GM18502 (cell line): ENCODE data around the gene TMEM232.
"Not testable (repeated sequence)": the region's sequence is repeated elsewhere in the genome, so short reads cannot be mapped to it uniquely, and the experiment has no call there.

Experiments used
- ATAC-seq: cut with Tn5 transposase; IDR thresholded peaks from one replicate; pipeline ENCODE4 v1.9.1; 2021; ENCODE audit warnings: mild to moderate bottlenecking; ENCODE audit not compliant: unreplicated experiment, poor library complexity

The TMEM232 gene

DNA sequence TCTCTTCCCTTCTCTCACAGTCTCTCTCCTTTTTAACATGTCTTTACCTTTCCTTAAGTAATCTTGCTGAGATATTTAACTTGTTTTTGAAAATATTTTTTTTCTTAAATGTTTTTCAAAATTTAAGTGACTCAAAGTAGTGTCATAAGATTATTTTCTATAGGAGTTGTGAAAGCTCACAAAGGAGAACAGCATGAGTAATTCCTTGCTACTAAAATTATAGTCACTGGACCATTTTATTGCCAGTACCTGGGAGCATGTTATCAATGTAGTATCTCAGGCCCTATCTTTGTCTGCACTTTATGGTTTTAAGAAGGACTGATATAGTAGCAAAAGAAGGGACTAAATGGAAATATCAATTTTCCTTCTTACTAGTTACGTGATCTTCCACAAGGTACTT, 181.9 kb downstream of the TMEM232 start:
- no peak for ATAC-seq

DNA sequence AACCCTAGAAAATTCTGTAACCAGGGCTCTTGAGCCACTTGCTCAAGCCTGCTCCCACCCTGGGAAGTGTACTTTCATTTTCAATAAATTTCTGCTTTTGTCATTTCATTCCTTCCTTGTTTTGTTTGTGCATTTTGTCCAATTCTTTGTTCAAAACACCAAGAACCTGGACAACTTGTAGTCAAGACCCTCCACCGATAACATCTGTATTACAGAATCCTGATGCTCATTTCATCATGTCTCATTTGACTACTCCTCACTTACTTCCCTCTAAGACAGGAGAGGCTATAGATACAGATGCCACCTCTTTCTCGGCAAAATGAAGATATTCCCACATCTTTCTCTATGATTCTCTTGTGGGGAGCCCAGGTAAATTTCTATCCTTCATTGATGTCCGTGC, 183.5 kb downstream of the TMEM232 start:
- ATAC-seq = no peak

DNA sequence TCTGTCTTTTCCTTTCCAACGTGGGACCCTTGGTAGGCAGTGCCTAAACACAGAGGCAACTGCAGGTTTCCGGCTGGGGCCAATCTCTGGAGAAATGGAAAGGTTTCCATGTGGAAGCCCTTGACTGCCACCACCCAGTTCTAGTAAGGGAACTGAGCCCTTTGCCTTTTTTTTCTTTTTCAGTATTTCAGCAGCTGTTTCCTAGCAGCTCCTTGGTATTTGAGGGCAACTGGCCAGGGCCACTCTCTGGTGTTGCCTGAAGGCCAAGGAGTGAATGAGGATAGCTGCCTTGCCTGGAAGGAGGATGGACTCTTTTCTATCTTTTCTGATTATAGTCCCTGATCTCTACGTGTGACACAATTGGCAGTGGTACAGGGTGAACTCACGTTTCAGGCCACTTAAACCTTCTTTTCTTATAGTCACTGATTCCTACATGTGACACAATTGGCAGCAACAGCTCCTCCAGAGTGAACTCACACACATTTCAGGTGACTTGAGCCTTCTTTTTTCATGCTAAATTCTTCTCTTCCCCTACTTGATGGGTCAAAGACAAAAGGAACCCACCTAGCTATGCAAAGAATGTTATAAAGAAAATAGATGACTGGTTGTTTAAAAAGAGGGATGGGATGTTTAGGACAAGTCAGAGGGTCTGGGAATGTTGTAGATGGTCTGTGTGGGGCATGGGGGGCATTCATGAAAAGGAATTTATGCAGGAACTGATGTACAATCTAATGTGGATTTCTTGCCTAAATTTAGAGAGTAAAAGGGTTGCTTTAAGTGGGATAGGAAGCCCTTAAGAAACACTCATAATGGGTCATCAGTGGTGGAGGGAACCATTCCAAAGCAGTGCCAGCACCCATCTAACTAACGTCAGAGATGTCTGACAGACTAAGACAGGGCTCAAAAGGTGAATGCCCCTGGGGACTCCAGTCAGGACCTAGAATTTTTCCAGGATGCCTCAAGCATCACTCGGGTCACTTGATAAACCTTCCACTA, 190.1 kb downstream of the TMEM232 start:
- no peak for ATAC-seq

GRCh38 chr5:110535146-110535545, 191.3 kb downstream of the TMEM232 start:
- ATAC-seq = not testable (repeated sequence)

- ATAC-seq = no peak
Measured at GRCh38 chr5:110525762-110526161, 200.7 kb downstream of the TMEM232 start.

DNA sequence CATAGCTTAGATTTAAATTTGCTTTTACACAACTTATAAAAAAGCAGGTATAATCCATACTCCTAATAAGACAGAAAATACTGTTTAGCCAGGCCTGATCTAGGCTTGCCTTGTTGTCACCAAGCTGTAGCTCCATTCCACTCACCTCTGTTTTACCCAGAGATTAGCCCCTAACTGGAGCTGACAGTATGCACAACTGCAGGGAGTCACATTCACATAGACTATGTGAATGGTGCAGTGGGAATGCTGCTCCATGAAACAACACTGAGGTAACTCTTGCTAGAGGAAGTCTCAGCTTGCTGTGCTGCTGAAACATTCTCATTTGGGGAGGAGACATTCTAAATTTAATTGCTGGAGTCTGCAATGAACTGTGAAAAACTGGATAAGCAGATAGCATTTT, 209.1 kb downstream of the TMEM232 start:
- ATAC-seq = no peak

DNA sequence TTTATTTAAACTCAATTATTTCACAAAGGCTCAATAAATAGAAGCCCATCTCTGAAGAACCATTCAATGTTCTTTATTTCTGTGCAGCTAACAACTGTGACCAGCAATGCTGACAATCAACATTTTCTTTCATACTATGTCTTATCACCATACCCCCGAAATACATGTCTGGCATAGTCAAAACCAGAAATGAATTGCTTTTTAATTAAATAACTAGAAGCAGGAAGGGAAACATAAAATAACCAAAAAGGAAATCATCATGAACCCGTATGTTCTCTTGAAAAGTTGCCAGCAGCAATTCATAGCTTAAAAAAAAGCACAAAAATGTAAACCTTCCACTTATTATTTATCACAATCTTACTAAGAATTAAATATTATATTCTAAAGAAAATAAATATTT, 212.4 kb downstream of the TMEM232 start:
- no peak for ATAC-seq

DNA sequence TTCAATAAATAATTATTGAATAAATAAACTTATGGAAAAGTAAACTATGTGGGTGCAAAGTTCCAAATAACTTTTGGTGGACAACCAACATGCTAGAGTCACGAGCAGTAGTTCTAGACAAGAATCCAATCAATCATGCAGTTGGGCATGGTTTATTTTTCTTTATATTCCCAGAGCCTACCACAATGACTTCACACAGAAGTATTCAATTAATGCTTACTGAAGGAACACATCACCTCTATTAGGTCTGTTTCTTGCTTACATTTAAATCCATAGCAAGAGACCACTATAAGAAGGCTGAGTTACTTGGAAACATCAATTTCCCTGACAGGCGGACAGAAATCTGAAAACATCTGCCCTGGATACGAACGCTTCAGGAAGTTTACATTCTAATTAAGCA, 214.2 kb downstream of the TMEM232 start:
- no peak for ATAC-seq

GRCh38 chr5:110510146-110510545, 216.3 kb downstream of the TMEM232 start:
- ATAC-seq = no peak

GRCh38 chr5:110507972-110508371, 218.5 kb downstream of the TMEM232 start:
- ATAC-seq = no peak

- ATAC-seq = no peak
Measured at GRCh38 chr5:110506378-110506777, 220.1 kb downstream of the TMEM232 start.

- no peak for ATAC-seq
Measured at GRCh38 chr5:110496276-110496675, 230.2 kb downstream of the TMEM232 start.

- ATAC-seq = no peak
Measured at GRCh38 chr5:110492446-110492845, 234.0 kb downstream of the TMEM232 start.

GRCh38 chr5:110478895-110479294, 247.6 kb downstream of the TMEM232 start:
- ATAC-seq = no peak

GRCh38 chr5:110477911-110478310, 248.6 kb downstream of the TMEM232 start:
- ATAC-seq = no peak

GRCh38 chr5:110476164-110476563, 250.3 kb downstream of the TMEM232 start:
- no peak for ATAC-seq

DNA sequence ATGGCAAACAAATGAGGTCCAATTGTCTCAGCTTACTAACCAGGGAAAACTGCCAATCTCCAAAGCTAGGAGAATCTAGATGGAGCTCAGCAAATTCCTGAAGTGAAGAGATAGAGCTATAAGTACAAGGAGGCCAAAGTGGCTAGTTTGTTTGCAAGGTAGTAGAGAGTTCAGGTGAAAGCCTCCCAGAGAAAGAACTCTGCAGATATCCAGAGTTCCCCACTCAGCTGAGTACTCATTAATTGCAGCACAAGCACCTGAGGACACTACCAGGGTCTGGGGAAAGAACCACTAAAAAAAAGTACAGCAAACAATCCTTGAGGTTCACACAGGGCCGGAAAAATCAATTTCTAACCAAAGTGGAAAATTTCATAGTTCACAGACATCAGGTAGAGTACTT, 250.9 kb downstream of the TMEM232 start:
- no peak for ATAC-seq

GRCh38 chr5:110469486-110469885, 257.0 kb downstream of the TMEM232 start:
- no peak for ATAC-seq

DNA sequence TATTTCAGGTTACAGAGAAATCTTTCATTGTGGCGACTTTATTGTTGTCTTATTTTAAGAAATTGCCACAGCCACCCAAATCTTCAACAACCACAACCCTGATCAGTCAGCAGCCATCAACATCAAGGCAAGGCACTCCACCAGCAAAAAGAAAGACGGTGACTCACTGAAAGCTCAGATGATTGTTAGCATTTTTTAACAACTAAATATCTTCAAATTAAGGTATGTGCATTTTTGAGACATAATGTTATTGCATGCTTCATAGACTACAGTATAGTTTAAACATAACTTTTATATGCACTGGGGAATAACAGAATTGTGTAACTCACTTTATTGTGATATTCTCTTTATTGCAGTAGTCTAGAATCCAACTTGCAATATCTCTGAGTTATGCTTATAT, 263.4 kb downstream of the TMEM232 start:
- no peak for ATAC-seq

DNA sequence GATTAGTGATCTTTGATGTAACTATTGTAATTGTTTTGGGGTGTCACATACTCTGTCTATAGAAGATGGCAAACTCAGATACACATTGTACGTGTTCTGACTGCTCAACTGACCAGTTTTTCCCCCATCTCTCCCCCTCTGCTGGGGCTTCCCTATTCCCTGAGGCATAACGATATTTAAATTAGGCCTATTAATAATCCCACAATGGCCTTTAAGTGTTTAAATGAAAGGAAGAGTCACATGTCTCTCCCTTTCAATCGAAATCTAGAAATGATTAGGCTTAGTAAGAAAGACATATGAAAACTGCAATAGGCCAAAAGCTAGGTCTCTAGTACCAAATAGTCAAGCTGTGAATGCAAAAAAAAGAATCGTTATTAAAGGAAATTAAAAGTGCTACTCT, 265.6 kb downstream of the TMEM232 start:
- ATAC-seq = peak; percentile 61

DNA sequence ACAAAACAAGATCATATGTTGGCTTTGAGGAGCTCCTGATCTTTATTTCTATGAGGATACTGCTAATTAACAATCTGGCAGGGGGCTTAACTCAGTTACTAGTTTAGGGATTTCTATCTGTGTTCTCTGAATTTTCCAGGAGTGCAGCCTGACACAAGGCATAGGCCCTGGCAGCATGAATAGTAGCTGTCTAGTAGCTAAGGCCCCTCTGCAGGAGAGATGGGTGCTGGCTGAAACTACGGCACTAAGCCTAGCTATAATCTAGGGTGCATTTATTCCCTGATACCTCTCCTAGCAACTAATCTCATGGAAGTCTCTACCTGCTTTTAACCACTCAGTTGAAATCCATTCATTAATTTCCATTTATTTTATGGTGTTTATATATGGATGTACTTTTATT, 268.2 kb downstream of the TMEM232 start:
- no peak for ATAC-seq

- ATAC-seq = no peak
Measured at GRCh38 chr5:110442856-110443255, 283.6 kb downstream of the TMEM232 start.
